Measurements from ENCODE around the gene ZBTB33. TPM values are rescaled to one million over a fixed set of nuclear protein-coding genes. Genes with fewer than 3 reads are reported as not detected.

ZBTB33 gene
- total RNA-seq, 1 donor from 2014 or later: 10.0 TPM

Other genes starting within 250 kb of the ZBTB33 start
- not detected for gene RHOXF2B, start 173.1 kb upstream of the ZBTB33 start, total RNA-seq
- not detected for gene RHOXF1, start 134.9 kb upstream of the ZBTB33 start, total RNA-seq
- gene RHOXF2, start 92.2 kb upstream of the ZBTB33 start, total RNA-seq: not detected
- 0.20 TPM for gene TMEM255A, start 60.6 kb downstream of the ZBTB33 start, total RNA-seq
- not detected for gene ATP1B4, start 111.3 kb downstream of the ZBTB33 start, total RNA-seq
- gene LAMP2, start 218.5 kb downstream of the ZBTB33 start, total RNA-seq: 131 TPM